Dermis blood vessel endothelial cell (primary cell): Measurements from ENCODE around the gene BHLHA15. TPM values are rescaled to one million over a fixed set of nuclear protein-coding genes. Genes with fewer than 3 reads are reported as not detected.

Source experiments
- DNase-seq: peaks from one replicate; pipeline ENCODE4 v3.0.0; 2010
- total RNA-seq: library from RNA; depleted of rRNA; stranded (reverse); fragments of >200 nt; gene quantifications from 2 replicates; pipeline ENCODE4 v1.2.3, GENCODE V29; 2014

The BHLHA15 gene
- total RNA-seq, 1 donor from 2014 or later = 0.17 TPM

GRCh38 chr7:98189559-98189958 lies 21.7 kb upstream of the BHLHA15 start:
- DNase-seq = no peak

- DNase-seq = no peak
Observed at GRCh38 chr7:98191668-98192431, 19.4 kb upstream of the BHLHA15 start.

- DNase-seq = no peak
Observed at GRCh38 chr7:98192781-98193457, 18.3 kb upstream of the BHLHA15 start.

DNA sequence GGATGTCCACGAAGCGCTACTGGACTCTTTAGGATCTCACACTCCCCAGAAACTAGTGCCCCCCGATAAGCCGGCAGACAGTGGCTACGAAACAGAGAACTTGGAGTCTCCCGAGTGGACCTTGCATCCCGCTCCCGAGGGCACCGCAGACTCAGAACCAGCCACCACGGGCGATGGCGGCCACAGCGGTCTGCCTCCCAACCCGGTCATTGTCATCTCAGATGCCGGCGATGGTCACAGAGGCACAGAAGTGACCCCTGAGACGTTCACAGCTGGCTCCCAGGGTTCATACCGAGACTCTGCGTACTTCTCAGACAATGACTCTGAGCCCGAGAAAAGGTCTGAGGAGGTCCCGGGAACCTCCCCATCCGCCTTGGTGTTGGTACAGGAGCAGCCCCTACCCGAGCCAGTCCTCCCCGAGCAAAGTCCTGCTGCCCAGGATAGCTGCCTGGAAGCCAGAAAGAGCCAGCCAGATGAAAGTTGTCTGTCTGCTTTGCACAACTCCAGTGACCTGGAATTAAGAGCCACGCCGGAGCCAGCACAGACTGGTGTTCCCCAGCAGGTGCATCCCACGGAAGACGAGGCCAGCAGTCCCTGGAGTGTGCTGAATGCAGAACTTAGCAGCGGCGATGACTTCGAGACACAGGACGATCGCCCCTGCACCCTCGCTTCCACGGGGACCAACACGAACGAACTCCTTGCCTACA lies 17.6 kb upstream of the BHLHA15 start:
- no peak for DNase-seq

GRCh38 chr7:98194186-98194585 lies 17.1 kb upstream of the BHLHA15 start:
- no peak for DNase-seq

GRCh38 chr7:98194672-98195457 lies 16.4 kb upstream of the BHLHA15 start:
- DNase-seq = no peak

- no peak for DNase-seq
Observed at GRCh38 chr7:98196706-98197605, 14.3 kb upstream of the BHLHA15 start.

DNA sequence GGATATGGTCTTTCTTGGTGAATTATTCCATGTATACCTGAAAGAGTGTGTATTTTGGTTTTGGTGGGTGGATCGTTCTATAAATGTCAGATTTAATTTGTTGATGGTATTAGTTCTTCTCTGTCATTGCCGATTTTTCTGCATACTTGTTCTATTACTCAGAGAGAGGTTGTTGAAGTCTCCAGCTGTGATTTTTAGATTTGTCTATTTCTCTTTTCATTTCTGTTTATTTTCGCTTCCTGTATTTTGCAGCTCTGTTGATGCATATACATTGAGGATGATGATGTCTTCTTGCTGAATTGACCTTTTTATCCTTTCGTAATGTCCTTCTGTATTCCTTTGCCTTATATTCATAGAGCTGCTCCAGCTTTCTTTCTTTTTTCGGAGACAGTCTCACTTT lies 12.1 kb upstream of the BHLHA15 start:
- no peak for DNase-seq

DNA sequence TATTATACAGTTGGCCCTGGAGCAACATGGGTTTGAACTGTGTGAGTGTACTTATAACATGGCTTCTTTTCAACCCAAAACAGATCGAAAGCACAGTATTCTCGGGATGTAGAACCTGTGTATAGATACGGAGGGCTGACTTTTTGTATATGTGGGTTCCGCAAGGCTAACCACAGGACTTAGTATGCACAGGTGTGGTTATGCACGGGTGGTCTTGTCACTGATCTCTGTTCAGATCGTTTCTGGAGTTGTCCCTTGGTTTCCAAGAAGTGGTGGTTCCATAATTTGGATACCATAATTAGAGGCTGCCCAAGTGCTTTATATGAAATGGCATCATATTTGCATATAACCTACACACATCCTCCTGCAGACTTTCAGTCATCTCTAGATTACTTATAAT lies 10.9 kb upstream of the BHLHA15 start:
- DNase-seq = no peak

GRCh38 chr7:98202367-98203195 lies 8.7 kb upstream of the BHLHA15 start:
- DNase-seq = no peak

- DNase-seq = no peak
Observed at GRCh38 chr7:98203261-98203963, 7.8 kb upstream of the BHLHA15 start.

DNA sequence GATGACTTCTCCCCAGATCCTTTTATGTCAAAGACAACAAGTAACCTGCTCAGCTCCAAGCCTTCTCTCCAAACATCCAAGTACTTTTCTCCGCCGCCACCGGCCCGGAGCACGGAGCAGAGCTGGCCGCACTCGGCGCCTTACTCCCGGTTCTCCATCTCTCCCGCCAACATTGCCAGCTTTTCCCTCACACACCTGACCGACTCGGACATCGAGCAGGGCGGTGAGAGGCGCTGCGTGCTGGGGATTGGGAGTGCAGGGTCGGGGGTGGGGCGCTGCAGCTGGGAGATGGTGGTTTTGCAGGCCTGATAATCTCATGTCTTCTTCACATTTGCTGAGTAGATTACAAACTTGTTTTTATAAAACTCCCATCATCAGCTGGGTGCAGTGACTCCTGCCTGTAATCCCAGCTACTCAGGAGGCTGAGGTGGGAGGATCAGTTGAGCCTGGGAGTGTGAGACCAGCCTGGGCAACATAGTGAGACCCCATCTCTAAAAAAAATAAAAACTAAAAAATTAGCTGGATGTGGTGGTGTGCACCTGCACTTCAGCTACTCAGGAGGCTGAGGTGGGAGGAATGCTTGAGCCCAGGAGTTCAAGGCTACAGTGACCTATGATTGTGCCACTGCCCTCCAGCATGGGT lies 7.2 kb upstream of the BHLHA15 start:
- DNase-seq = no peak

DNA sequence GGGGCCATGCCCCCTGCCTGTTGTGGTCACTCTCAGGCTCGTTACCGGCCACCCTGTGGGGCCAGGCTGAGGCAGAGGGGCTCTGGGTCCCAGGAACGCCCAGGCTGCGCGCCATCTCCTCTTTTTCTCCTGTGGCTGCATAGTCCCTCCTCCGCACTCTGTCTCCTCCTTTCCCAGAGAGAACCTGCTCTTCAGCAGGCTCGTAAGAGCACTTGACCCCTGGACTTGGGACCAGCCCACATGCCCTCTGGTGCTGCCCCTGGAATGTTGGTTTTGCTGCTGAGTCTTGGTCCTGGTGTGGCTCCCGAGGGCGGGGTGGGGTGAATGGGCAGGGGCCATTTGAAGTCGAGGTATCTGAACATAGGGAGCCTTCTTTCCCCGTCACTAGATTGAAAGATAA lies 6.6 kb upstream of the BHLHA15 start:
- DNase-seq = no peak

GRCh38 chr7:98205162-98205845 lies 5.9 kb upstream of the BHLHA15 start:
- no peak for DNase-seq

- DNase-seq = no peak
Observed at GRCh38 chr7:98206451-98207330, 4.5 kb upstream of the BHLHA15 start.

DNA sequence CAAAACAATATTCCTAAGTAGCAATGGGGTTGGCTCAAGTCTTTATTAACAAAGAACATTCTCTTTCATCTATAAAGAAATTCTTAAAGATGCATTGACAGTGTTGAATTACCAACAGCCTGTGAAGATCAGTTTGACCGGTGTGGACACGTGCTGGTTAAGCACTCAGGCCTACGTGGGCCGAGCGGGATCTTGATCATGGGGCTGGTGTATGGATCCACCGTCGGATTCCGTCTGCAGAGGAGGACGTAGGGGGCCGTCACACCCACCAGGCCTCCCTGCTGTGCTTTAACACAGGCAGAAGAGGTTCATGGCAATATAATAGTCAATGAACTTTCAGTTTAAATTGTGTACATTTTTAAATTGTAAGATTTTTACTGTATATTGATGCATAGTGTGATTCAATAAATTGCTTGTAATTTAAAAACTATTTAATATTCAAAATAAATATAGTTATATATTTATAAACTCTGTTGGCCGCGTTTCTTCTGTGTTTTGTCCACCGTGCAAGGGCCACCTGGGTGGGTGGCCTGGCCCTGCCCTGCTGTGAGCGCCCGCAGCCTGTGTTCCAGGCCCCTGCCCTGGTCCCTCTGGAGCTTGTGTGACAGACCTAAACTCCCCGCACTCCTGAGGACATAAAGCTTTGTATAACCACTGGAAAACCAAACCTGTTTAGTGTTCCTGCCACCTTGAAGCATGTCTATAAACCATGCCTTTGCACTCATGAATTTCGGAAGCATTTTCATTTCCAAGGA lies 1.9 kb upstream of the BHLHA15 start:
- no peak for DNase-seq

DNA sequence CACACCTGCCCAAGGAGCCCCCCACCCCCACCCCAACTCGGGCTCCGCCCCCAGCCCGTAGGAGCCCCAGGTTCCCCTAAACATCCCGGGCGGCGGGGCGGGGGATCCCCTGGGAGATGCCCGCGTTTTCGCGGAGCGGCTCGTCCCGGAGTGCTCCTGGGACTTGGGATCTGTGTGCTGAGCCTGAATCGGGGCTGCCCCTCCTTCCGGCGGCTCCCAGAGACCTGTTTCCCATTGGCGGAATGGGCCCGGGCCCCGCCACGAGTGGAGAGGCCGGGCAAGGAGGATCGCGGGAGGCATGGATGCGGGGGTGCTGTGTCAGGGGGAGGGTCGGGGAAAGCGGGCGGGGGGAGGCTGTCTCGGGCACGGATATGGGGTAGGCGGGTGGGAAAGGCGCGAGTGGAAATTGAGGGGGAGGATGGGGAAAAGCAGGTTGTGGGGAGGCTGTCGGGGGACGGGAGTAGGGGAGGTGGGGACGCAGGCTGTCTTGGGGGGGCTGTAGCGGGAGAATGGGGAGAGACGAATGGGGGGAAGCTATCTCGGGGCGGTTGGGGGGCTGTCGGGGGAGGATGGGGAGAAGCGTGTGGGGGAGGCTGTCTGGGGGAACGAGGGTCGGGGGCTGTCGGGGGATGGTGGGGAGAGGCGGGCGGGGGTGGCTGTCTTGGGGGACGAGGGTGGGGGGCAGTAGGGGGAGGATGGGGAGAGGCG lies 572 bp upstream of the BHLHA15 start:
- DNase-seq = no peak
